ENCODE data around the gene ZNF507.
"Not testable (repeated sequence)": the region's sequence is repeated elsewhere in the genome, so short reads cannot be mapped to it uniquely, and the experiment has no call there.

Gene ZNF507

DNA sequence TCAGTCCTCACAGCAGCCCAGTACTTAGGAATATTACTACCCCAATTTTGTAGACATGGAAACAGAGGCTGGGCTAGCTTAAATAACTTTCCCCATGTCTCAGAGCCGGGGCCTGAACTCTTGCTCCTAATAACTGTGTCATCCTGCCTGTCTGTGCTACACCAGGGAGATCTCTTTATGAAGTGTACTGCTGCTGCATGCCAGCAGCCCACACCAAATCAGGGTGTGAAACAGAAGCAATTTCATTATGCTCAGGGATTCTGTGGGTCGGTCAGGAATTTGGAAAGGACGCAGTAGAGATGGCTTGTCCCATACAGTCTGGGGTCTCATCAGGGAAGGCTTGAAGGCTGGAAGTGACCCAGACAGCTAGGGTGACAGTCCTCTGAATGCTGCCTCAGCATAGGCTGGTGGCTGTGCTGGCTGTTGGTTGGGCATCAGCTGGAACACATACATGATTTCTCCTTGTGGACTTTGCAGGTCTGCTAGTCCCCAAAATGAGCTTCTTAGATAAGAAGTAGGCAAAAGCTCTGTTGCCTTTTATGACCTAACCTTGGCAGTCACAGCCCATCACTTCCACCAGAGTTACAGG is 22.6 kb downstream of the ZNF507 start:
- no peak for DNase-seq (ENCODE audit: low read depth, low spot score)

DNA sequence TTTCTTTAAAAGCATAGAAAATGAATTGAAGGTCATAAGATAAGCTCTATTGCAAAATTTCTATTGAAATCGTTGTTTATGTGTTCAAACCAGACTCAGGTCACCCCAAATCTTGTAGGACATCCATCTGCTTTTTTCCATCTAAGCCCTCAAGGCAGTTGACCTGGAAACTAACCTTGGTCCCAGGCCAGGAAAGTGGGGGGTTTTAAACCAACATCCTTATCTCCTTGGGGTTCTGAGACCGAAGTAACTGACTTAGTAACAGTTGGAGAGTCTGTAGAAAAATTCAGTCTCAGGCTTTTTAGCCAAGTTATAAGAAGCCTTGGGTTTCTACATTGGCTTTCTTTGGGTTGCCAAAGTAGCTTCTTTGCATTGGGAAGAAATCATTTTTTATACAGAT is 23.4 kb downstream of the ZNF507 start:
- DNase-seq (ENCODE audit: low read depth, low spot score): no peak

DNA sequence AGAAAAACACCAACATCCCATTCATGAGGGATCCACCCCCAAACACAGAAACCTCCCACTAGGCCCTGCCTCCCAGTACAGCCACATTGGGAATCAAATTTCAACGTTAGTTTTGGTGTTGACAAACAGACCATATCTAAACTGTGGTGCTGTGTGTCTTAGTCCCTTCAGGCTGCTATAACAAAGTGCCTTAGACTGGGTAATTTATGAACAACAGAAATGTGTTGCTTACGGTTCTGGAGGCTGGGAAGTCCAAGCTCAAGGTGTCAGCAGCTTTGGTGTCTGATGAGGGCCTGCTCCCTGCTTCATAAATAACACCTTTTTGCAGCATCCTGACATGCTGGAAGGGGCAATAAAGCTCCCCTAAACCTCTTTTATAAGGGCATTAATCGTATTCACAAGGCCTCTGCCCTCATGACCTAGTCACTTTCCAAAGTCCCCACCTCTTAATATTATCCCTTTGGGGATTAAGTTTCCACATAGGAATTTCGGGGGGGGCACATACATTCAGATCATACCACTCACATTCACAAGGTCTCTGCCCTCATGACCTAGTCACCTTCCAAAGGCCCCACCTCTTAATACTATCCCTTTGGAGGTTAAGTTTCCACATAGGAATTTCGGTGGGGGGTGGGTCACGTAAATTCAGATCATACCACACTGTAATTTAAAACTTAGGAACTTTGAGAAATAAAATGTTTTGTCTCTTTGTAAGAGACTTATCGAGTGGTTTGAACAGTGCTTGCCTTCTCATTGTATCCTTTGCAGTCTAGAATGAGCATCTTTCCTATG is 27.5 kb downstream of the ZNF507 start:
- DNase-seq (ENCODE audit: low read depth, low spot score): no peak

GRCh38 chr19:32373585-32374295 is 28.3 kb downstream of the ZNF507 start:
- no peak for DNase-seq (ENCODE audit: low read depth, low spot score)

GRCh38 chr19:32374362-32374761 is 29.0 kb downstream of the ZNF507 start:
- DNase-seq (ENCODE audit: low read depth, low spot score): not testable (repeated sequence)

- not testable (repeated sequence) for DNase-seq (ENCODE audit: low read depth, low spot score)
Measured at GRCh38 chr19:32377088-32377487, 31.7 kb downstream of the ZNF507 start.

GRCh38 chr19:32380269-32380668 is 34.9 kb downstream of the ZNF507 start:
- no peak for DNase-seq (ENCODE audit: low read depth, low spot score)

- no peak for DNase-seq (ENCODE audit: low read depth, low spot score)
Measured at GRCh38 chr19:32387701-32388392, 42.4 kb downstream of the ZNF507 start.

DNA sequence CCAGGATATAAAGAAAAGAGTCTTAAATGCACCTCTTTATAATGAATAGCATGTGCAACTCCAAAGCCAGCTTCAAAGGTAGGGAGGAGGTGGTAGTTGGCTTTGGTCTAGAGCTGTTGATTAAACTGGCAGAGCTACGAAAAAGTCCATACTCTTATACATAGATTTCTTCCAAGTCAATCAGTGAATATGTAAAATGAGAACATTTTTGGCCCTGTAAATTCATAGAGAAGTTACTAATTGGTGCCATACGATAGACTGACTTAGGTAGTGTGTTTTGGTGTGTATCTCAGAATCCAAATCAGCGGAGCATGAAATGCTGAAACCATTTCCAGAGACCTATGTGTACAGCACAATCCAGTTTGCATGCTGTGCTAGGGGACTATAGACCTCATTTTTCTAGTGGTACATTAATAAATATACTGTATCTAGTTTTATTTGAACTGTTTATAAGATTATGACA is 43.0 kb downstream of the ZNF507 start:
- DNase-seq (ENCODE audit: low read depth, low spot score): no peak

- no peak for DNase-seq (ENCODE audit: low read depth, low spot score)
Measured at GRCh38 chr19:32392901-32393300, 47.5 kb downstream of the ZNF507 start.

GRCh38 chr19:32396046-32396652 is 50.7 kb downstream of the ZNF507 start:
- DNase-seq (ENCODE audit: low read depth, low spot score): no peak

DNA sequence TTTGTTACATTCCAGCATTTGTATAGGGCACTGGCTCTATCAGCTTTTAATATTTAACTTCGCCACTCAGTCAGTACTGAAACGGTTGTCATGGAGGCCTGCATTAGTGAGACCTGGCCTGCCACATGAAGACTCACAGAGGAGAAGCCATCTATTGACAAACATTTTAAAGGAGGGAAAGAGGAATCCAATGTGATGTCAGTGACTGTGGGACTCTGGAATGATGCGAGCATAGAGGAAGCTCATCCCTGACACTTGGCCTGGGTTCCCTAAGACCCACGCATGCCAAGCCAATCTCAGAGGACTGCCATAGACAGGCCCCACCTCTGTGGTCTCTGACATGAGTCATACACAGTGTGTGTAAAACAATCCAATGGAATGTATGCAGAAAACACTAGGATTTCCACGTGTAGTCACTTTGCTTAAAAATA is 52.3 kb downstream of the ZNF507 start:
- DNase-seq (ENCODE audit: low read depth, low spot score): no peak

GRCh38 chr19:32401992-32402391 is 56.6 kb downstream of the ZNF507 start:
- DNase-seq (ENCODE audit: low read depth, low spot score): no peak

GRCh38 chr19:32403291-32403995 is 58.0 kb downstream of the ZNF507 start:
- no peak for DNase-seq (ENCODE audit: low read depth, low spot score)

DNA sequence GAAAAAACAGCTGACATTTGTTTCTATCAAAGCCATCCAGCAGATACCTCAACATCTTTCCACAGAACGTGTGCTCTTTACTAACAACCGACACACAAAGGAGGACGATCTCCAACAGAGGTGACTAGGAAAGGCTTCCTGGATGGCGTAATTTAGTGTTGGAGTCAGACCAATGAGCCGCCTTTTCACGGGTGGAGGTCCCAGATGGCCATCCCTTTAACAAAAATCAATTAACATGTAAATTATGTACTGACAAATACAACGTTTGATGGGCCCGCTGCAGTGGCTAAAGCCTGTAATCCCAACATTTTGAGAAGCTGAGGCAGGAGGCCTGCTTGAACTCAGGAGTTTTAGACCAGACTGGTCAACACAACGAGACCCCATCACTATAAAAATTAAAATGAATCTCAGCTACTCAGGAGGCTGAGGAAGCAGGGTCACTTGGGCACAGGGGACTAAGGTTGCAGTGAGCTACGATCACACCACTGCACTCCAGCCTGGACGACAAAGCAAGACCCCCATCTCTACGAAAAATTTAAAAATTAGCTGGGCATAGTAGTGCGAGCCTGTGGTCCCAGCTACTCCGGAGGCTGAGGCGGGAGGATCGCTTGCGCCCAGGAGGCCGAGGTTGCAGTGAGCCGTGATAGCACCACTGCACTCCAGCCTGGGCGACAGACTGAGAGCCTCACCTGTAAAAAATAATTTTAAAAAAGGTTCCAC is 59.0 kb downstream of the ZNF507 start:
- no peak for DNase-seq (ENCODE audit: low read depth, low spot score)

- DNase-seq (ENCODE audit: low read depth, low spot score): no peak
Measured at GRCh38 chr19:32404933-32405430, 59.6 kb downstream of the ZNF507 start.

DNA sequence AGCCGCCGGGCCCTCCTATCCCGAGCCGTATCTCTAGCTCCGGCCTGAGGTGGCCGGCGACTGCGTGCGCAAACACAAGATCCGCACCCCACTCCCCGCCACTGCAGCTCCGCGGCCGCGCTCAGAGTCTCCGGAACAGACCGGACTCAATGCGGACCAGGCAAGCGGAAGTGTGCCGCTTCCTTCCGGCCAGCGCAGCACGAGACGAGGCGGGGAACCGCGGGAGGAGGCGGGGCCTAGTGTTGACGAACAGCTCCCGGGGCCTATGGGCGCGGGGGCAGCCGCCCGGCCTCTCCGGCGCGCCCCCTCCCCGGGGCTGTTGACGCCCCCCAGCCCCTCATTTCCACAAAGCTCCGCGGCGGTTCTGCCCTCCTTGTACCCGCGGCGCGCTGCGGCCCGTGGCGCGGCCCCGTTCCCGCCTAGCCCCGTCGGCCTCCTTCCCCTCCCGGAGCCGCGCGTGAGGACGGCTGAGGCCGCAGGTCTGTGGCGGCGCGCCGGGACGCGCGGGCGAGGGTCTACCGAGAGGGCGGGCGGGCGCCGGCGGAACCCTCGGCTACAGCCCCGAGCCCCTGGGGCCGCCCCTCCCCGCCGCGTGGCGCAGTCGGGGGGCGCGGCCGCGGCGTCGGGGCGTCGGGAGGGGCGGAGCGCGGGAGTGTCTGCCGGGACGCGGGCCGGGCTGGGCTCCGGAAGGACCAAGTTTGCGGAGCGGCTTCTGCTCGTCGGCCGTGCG is 60.2 kb downstream of the ZNF507 start, which contains the start of gene DPY19L3:
DPY19L3 (plus strand) TSS at position 340 of the 730 bp plus-strand sequence. CDS start 2,484 bp downstream, outside the sequence.
- DNase-seq (ENCODE audit: low read depth, low spot score): peak; percentile 57

GRCh38 chr19:32406161-32407003 is 61.0 kb downstream of the ZNF507 start:
- no peak for DNase-seq (ENCODE audit: low read depth, low spot score)

All from iPS DF 19.7 (cell line).